ENCODE data around the gene TMEM154.

- TF ChIP-seq GLIS1 (tag by site-specific recombination; IDR thresholded peaks at IDR 0.05) (no peak), HOXA7 (CRISPR knock-in tag; IDR thresholded peaks at IDR 0.05; ENCODE audit: borderline replicate concordance) (no peak), ZNF248 (tag by site-specific recombination; IDR thresholded peaks at IDR 0.05) (no peak)
- TF ChIP-seq, protein P1, sequence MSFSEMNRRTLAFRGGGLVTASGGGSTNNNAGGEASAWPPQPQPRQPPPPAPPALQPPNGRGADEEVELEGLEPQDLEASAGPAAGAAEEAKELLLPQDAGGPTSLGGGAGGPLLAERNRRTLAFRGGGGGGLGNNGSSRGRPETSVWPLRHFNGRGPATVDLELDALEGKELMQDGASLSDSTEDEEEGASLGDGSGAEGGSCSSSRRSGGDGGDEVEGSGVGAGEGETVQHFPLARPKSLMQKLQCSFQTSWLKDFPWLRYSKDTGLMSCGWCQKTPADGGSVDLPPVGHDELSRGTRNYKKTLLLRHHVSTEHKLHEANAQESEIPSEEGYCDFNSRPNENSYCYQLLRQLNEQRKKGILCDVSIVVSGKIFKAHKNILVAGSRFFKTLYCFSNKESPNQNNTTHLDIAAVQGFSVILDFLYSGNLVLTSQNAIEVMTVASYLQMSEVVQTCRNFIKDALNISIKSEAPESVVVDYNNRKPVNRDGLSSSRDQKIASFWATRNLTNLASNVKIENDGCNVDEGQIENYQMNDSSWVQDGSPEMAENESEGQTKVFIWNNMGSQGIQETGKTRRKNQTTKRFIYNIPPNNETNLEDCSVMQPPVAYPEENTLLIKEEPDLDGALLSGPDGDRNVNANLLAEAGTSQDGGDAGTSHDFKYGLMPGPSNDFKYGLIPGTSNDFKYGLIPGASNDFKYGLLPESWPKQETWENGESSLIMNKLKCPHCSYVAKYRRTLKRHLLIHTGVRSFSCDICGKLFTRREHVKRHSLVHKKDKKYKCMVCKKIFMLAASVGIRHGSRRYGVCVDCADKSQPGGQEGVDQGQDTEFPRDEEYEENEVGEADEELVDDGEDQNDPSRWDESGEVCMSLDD (tag by site-specific recombination; IDR thresholded peaks at IDR 0.05): no peak
- TF ChIP-seq, protein P2, sequence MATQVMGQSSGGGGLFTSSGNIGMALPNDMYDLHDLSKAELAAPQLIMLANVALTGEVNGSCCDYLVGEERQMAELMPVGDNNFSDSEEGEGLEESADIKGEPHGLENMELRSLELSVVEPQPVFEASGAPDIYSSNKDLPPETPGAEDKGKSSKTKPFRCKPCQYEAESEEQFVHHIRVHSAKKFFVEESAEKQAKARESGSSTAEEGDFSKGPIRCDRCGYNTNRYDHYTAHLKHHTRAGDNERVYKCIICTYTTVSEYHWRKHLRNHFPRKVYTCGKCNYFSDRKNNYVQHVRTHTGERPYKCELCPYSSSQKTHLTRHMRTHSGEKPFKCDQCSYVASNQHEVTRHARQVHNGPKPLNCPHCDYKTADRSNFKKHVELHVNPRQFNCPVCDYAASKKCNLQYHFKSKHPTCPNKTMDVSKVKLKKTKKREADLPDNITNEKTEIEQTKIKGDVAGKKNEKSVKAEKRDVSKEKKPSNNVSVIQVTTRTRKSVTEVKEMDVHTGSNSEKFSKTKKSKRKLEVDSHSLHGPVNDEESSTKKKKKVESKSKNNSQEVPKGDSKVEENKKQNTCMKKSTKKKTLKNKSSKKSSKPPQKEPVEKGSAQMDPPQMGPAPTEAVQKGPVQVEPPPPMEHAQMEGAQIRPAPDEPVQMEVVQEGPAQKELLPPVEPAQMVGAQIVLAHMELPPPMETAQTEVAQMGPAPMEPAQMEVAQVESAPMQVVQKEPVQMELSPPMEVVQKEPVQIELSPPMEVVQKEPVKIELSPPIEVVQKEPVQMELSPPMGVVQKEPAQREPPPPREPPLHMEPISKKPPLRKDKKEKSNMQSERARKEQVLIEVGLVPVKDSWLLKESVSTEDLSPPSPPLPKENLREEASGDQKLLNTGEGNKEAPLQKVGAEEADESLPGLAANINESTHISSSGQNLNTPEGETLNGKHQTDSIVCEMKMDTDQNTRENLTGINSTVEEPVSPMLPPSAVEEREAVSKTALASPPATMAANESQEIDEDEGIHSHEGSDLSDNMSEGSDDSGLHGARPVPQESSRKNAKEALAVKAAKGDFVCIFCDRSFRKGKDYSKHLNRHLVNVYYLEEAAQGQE (tag by site-specific recombination; IDR thresholded peaks at IDR 0.05): no peak
Measured at GRCh38 chr4:152713951-152714705, 34.3 kb upstream of the TMEM154 start.
